Measurements from ENCODE around the gene TSHZ2. TPM values are rescaled to one million over a fixed set of nuclear protein-coding genes. Genes with fewer than 3 reads are reported as not detected.

TSHZ2 gene
- total and polyA plus RNA-seq, 7 donors = 1.2 to 32.7 (median 14.0) TPM

- Histone ChIP-seq H3K27ac (no peak overlapping the region), H3K36me3 (no peaks in the 10 kb centered on the region), H3K9me3 (no peaks in the 10 kb centered on the region), H3K4me3 (no peak overlapping the region), H3K27me3 (no peaks in the 10 kb centered on the region), H3K4me1 (no peaks in the 10 kb centered on the region)
- intact Hi-C loops (cut with DNase I) = no loop called here
- TF ChIP-seq POLR2A (IDR thresholded peaks at IDR 0.05) (no peak), EP300 (IDR thresholded peaks at IDR 0.05) (no peak), POLR2AphosphoS5 (IDR thresholded peaks at IDR 0.05) (no peak)
- TF ChIP-seq, protein P1, sequence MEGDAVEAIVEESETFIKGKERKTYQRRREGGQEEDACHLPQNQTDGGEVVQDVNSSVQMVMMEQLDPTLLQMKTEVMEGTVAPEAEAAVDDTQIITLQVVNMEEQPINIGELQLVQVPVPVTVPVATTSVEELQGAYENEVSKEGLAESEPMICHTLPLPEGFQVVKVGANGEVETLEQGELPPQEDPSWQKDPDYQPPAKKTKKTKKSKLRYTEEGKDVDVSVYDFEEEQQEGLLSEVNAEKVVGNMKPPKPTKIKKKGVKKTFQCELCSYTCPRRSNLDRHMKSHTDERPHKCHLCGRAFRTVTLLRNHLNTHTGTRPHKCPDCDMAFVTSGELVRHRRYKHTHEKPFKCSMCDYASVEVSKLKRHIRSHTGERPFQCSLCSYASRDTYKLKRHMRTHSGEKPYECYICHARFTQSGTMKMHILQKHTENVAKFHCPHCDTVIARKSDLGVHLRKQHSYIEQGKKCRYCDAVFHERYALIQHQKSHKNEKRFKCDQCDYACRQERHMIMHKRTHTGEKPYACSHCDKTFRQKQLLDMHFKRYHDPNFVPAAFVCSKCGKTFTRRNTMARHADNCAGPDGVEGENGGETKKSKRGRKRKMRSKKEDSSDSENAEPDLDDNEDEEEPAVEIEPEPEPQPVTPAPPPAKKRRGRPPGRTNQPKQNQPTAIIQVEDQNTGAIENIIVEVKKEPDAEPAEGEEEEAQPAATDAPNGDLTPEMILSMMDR (IDR thresholded peaks at IDR 0.05) = no peak
- DNase-seq = no peak
- 80 to 86% methylated on average over 5 of the region's 5 CpGs for WGBS, 2 donors
Measured at GRCh38 chr20:53205046-53205445, 232.9 kb downstream of the TSHZ2 start.

- 64 to 66% methylated on average over 11 of the region's 11 CpGs for WGBS, 2 donors
- H3K36me3 ChIP-seq = no peaks in the 10 kb centered on the region
- H3K27me3 ChIP-seq = no peaks in the 10 kb centered on the region
- intact Hi-C loops (cut with DNase I) = no loop called here
- H3K9me3 ChIP-seq = no peaks in the 10 kb centered on the region
- H3K4me1 ChIP-seq = no peaks in the 10 kb centered on the region
- TF ChIP-seq POLR2A (IDR thresholded peaks at IDR 0.05) = no peak
- no peak for TF ChIP-seq EP300 (IDR thresholded peaks at IDR 0.05)
- TF ChIP-seq, protein P1 (IDR thresholded peaks at IDR 0.05) = no peak
- no peak for TF ChIP-seq POLR2AphosphoS5 (IDR thresholded peaks at IDR 0.05)
- no peak overlapping the region for H3K27ac ChIP-seq
- H3K4me3 ChIP-seq = no peak overlapping the region
- no peak for DNase-seq
Measured at GRCh38 chr20:53208110-53208832, 236.1 kb downstream of the TSHZ2 start.

DNA sequence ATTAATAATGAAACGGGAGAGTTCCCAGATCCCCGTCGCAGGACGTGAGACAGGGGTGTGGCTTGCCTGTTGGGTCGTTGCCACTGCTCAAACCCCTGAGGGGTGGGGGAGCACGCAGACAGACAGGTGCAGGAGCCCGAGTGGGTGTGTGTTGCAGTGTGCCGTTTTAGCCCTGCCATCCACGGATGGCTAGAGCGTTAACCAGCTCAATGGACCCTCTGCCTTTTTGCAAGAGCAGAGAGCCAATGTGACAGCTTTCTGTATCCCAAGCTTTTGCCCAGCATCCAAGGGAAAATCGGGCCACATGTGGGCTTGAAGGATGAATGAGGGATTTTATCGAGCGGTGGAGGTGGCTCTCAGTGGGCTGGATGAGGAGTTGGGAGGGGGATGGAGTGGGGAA, 237.9 kb downstream of the TSHZ2 start:
- H3K36me3 ChIP-seq = no peaks in the 10 kb centered on the region
- H3K4me1 ChIP-seq = no peaks in the 10 kb centered on the region
- H3K9me3 ChIP-seq = no peaks in the 10 kb centered on the region
- DNase-seq = no peak
- intact Hi-C loops (cut with DNase I) = no loop called here
- no peak overlapping the region for H3K27ac ChIP-seq
- 56 to 84% methylated on average over 13 of the region's 13 CpGs for WGBS, 2 donors
- H3K4me3 ChIP-seq = no peak overlapping the region
- TF ChIP-seq POLR2A (IDR thresholded peaks at IDR 0.05) (no peak), EP300 (IDR thresholded peaks at IDR 0.05) (no peak), POLR2AphosphoS5 (IDR thresholded peaks at IDR 0.05) (no peak)
- TF ChIP-seq, protein P1 (IDR thresholded peaks at IDR 0.05) = no peak
- H3K27me3 ChIP-seq = no peaks in the 10 kb centered on the region

- intact Hi-C loops (cut with DNase I) = no loop called here
- Histone ChIP-seq H3K4me3 (no peak overlapping the region), H3K4me1 (no peaks in the 10 kb centered on the region), H3K36me3 (no peaks in the 10 kb centered on the region), H3K9me3 (no peaks in the 10 kb centered on the region), H3K27ac (no peak overlapping the region), H3K27me3 (no peaks in the 10 kb centered on the region)
- WGBS, 2 donors = 91 to 92% methylated on average over 3 of the region's 3 CpGs
- TF ChIP-seq, protein P1 (IDR thresholded peaks at IDR 0.05) = no peak
- TF ChIP-seq EP300 (IDR thresholded peaks at IDR 0.05) = no peak
- no peak for TF ChIP-seq POLR2A (IDR thresholded peaks at IDR 0.05)
- TF ChIP-seq POLR2AphosphoS5 (IDR thresholded peaks at IDR 0.05) = no peak
- DNase-seq = no peak
Measured at GRCh38 chr20:53210931-53211330, 238.8 kb downstream of the TSHZ2 start.

DNA sequence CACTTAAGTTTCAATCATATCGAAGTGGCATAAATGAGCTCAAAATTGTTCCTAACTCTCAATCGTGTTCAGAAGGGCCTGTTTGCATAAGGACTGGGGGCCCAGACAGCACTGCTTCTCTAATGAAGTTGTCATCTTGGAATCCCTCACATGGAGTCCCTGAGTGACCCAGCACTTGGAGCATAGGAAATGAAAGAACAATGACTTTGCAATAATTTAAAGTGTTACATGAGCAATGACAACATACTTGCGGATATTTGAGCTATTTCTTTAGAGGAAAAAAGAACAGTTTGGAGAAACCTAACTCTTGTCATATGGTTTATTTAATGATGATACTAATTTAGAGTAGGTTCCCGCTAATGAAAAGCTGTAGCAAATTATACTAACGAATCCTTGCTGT, 239.9 kb downstream of the TSHZ2 start:
- DNase-seq = no peak
- no peak overlapping the region for H3K27ac ChIP-seq
- H3K27me3 ChIP-seq = peaks cover 3 to 10% (median 6%) of the 10 kb centered on the region in 3 donors
- H3K9me3 ChIP-seq = no peaks in the 10 kb centered on the region
- H3K36me3 ChIP-seq = no peaks in the 10 kb centered on the region
- peaks cover 0 to 5% (median 2%) of the 10 kb centered on the region in 4 donors for H3K4me1 ChIP-seq
- intact Hi-C loops (cut with DNase I) = no loop called here
- WGBS, 2 donors = 84 to 85% methylated on average over 5 of the region's 5 CpGs
- H3K4me3 ChIP-seq = no peak overlapping the region
- no peak for TF ChIP-seq POLR2A (IDR thresholded peaks at IDR 0.05)
- no peak for TF ChIP-seq POLR2AphosphoS5 (IDR thresholded peaks at IDR 0.05)
- TF ChIP-seq, protein P1 (IDR thresholded peaks at IDR 0.05) = no peak
- TF ChIP-seq EP300 (IDR thresholded peaks at IDR 0.05) = no peak
